Esophagus squamous epithelium (tissue), 5 donors: ENCODE measurements around the gene NRP2. TPM values are rescaled to one million over a fixed set of nuclear protein-coding genes. Genes with fewer than 3 reads are reported as not detected.

ENCODE experiments used
- DNase-seq: peaks from one replicate; lab custom pipeline; 2025; lab: John Stamatoyannopoulos, UW
- H3K27ac ChIP-seq, 4 donors: fragments of 200-600 bp; sonication (generic); one replicate each; pipeline ENCODE4 v1.5.1; 2016 to 2019; ENCODE audit warnings: mild to moderate bottlenecking in 1 of 4
- H3K27me3 ChIP-seq, 4 donors: fragments of 200-600 bp; sonication (generic); 1 replicate in 3 of 4; 2 replicates in 1 of 4; pipeline versions ENCODE4 v1.5.1 to v1.6.0; 2017 to 2021; ENCODE audit warnings: antibody characterized with exemption in 1 of 4
- H3K36me3 ChIP-seq, 3 donors: fragments of 200-600 bp; sonication (generic); one replicate each; pipeline ENCODE4 v1.5.1; 2016 to 2019
- H3K4me1 ChIP-seq, 3 donors: fragments of 200-600 bp; sonication (generic); one replicate each; pipeline ENCODE4 v1.5.1; 2017 to 2019
- H3K4me3 ChIP-seq, 4 donors: fragments of 200-600 bp; sonication (generic); 1 replicate in 3 of 4; 2 replicates in 1 of 4; pipeline ENCODE4 v1.5.1; 2016 to 2019; ENCODE audit warnings: mild to moderate bottlenecking in 2 of 4, moderate library complexity in 1 of 4
- H3K9me3 ChIP-seq, 3 donors: fragments of 200-600 bp; sonication (generic); one replicate each; pipeline ENCODE4 v1.5.1; 2016 to 2019
- POLR2A ChIP-seq, 4 donors: fragments of 450-650 bp; IDR thresholded peaks; one replicate each; pipeline ENCODE4 v1.6.1; 2017; ENCODE audit warnings: antibody characterized with exemption in 4 of 4, mild to moderate bottlenecking in 4 of 4, moderate library complexity in 3 of 4
- WGBS, 2 donors: methylation state at CpG; one replicate each; pipeline ENCODE4 v1.1.5; 2018; 5-methylcytosine and 5-hydroxymethylcytosine counted together
- intact Hi-C: fragments of 100-400 bp; cut with DNase I; formaldehyde crosslinking; loops from one replicate; pipeline ENCODE4 v1.15.0; 2022
- total RNA-seq, 4 donors: library from RNA; depleted of rRNA; stranded (reverse); fragments of >200 nt; gene quantifications; one replicate each; pipeline ENCODE4 v1.1.0, GENCODE V29; 2016
- TF ChIP-seq, protein P1 (sequence below), 6 experiments: fragments of 450-650 bp in 4 of 6; fragments of 200-600 bp in 2 of 6; sonication (generic) in 2 of 6; IDR thresholded peaks; one replicate each; pipeline ENCODE4 v1.5.1; 2016 to 2019; ENCODE audit warnings: antibody characterized with exemption in 6 of 6, mild to moderate bottlenecking in 4 of 6, moderate library complexity in 4 of 6
- donor health status: DM: yes; HTN: yes; CAD: no.

NRP2 gene
- total RNA-seq, 4 donors from 2014 or later = 7.1 to 58.6 (median 21.4) TPM

DNA sequence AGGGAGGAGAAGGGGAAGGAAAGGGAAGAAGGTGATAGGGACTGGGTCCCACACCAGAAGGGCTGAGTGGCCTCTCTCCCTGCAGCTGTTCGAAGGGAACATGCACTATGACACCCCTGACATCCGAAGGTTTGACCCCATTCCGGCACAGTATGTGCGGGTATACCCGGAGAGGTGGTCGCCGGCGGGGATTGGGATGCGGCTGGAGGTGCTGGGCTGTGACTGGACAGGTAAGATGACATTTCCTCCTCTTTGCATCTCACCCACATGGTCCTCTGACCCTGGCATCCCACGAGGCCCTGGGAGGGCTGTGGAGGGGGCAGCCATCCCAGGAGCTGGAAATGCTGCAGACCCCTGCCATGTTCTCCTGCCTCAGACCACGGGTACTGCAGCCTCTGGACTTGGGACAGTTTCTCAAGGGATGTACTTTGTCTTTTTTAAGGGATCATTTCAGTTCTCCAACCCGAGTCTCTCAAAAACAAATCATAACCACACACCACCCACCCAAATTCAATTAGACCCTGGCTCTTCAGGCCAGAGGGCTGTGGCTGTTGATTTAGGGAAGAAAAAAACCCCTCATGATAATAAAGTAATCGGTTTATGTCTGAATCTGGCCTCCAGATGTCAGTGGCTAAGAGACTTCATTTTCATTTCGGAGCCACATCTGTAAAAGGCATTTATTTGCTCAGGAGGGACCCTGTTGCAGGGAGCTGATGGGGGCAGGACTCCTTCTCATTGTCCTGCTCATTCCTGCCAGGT is 63.5 kb downstream of the NRP2 start:
- no peak for DNase-seq
- Histone ChIP-seq H3K4me1 (peaks cover 20 to 55% (median 25%) of the 10 kb centered on the region in 3 donors), H3K9me3 (no peaks in the 10 kb centered on the region), H3K4me3 (no peak overlapping the region), H3K36me3 (peaks cover 0 to 63% (median 24%) of the 10 kb centered on the region in 3 donors), H3K27ac (peak overlapping the region; percentile 77 to 87 (median 86)), H3K27me3 (no peaks in the 10 kb centered on the region)
- 75 to 77% methylated on average over 14 of the region's 14 CpGs for WGBS, 2 donors
- intact Hi-C loops = loop anchor here (10.0 kb wide), 1 partner anchor 61 kb away; the partner anchor contains the start of gene NRP2
- TF ChIP-seq, protein P1, sequence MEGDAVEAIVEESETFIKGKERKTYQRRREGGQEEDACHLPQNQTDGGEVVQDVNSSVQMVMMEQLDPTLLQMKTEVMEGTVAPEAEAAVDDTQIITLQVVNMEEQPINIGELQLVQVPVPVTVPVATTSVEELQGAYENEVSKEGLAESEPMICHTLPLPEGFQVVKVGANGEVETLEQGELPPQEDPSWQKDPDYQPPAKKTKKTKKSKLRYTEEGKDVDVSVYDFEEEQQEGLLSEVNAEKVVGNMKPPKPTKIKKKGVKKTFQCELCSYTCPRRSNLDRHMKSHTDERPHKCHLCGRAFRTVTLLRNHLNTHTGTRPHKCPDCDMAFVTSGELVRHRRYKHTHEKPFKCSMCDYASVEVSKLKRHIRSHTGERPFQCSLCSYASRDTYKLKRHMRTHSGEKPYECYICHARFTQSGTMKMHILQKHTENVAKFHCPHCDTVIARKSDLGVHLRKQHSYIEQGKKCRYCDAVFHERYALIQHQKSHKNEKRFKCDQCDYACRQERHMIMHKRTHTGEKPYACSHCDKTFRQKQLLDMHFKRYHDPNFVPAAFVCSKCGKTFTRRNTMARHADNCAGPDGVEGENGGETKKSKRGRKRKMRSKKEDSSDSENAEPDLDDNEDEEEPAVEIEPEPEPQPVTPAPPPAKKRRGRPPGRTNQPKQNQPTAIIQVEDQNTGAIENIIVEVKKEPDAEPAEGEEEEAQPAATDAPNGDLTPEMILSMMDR (IDR thresholded peaks at IDR 0.05) = no peak
- no peak for TF ChIP-seq POLR2A (IDR thresholded peaks at IDR 0.05)

DNA sequence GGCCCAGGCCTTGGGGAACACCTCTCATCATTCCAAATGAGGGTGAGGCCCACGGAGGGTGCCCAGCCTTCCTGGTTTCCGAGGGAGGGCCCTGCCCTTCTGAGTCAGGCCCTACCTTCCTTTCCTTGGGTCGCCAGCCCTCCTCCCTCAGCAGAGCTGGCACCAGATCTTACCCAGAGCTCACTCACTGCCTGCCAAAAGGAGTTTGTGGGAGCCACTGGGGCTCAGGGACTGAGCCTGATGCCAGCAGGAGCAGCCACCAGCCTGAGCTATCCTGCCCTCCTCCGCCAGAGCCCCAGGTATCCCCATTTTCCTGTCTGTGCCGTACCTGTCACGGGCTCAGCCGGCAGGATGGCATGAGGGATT is 64.1 kb downstream of the NRP2 start:
- Histone ChIP-seq H3K4me3 (peak overlapping the region in 1 of 4 donors; percentile 13), H3K4me1 (peaks cover 20 to 59% (median 27%) of the 10 kb centered on the region in 3 donors), H3K27me3 (no peaks in the 10 kb centered on the region), H3K36me3 (peaks cover 0 to 57% (median 21%) of the 10 kb centered on the region in 3 donors), H3K9me3 (no peaks in the 10 kb centered on the region), H3K27ac (peak overlapping the region; percentile 77 to 87 (median 86))
- intact Hi-C loops = loop anchor here (10.0 kb wide), 1 partner anchor 62 kb away; the partner anchor contains the start of gene NRP2
- DNase-seq = no peak
- TF ChIP-seq, protein P1 (IDR thresholded peaks at IDR 0.05) = no peak
- peak in 1 of 4 donors; percentile 45 for TF ChIP-seq POLR2A (IDR thresholded peaks at IDR 0.05)
- 0 to 30% methylated on average over 3 to 6 of the region's 7 CpGs for WGBS, 2 donors

DNA sequence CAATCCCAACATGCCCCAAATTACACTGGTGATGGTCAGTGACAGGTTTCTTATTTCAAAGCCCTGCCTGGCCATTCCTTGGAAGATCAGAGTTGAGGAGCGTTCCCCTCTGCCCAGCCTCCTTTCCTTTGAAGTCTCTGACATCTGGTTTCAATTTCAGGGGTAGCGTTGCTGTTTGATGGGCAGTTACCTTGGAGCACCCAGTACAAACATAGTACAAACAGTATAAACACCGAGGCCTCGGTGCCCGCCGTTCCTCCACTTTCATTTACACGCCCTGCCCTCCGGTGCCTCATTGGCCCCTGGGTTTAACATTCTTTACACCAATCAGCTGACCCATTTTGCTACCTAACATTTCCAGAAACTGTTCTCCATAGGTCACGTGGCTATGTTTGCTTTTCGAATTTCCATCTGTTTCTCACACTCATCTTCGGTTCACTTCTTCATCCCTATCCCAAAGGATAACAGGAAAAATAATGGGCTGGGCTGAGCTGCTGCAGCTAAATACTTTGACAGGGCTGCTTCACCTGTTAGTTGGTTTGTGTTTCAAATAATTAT is 65.6 kb downstream of the NRP2 start:
- 28 to 32% methylated on average over 11 of the region's 11 CpGs for WGBS, 2 donors

DNA sequence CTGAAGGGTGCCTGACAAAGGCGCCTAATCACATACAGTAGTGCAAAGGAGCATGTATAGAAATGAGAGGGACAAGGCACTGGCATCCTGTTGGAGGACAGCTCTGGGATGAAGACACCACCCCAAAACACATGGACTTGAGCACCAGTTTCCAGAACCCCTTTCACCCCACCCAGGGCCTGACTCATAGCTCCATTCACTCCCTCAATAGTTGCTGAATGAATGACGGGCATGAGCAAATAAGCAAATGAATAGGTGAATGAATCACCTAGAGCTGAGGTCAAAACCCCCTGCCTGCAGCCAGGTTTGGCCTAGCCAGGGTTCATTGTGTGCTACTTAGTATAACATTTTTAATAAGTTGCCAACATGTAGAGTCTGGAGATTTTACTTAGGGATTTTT is 66.3 kb downstream of the NRP2 start:
- no peak overlapping the region for H3K4me3 ChIP-seq
- no peaks in the 10 kb centered on the region for H3K27me3 ChIP-seq
- peaks cover 20 to 78% (median 39%) of the 10 kb centered on the region in 3 donors for H3K4me1 ChIP-seq
- TF ChIP-seq POLR2A (IDR thresholded peaks at IDR 0.05) = no peak
- TF ChIP-seq, protein P1 (IDR thresholded peaks at IDR 0.05) = no peak
- intact Hi-C loops = loop anchor here (10.0 kb wide), 1 partner anchor 64 kb away; the partner anchor contains the start of gene NRP2
- no peak for DNase-seq
- 24 to 59% methylated on average over 2 of the region's 2 CpGs for WGBS, 2 donors
- H3K9me3 ChIP-seq = no peaks in the 10 kb centered on the region
- peaks cover 0 to 46% (median 8%) of the 10 kb centered on the region in 3 donors for H3K36me3 ChIP-seq
- peak overlapping the region; percentile 79 to 87 (median 86) for H3K27ac ChIP-seq

More for the DNA sequence above, 65.6 kb downstream of the NRP2 start:
- Histone ChIP-seq H3K27ac (peak overlapping the region; percentile 79 to 87 (median 86)), H3K27me3 (no peaks in the 10 kb centered on the region), H3K36me3 (peaks cover 0 to 47% (median 14%) of the 10 kb centered on the region in 3 donors), H3K4me1 (peaks cover 20 to 73% (median 39%) of the 10 kb centered on the region in 3 donors), H3K9me3 (no peaks in the 10 kb centered on the region), H3K4me3 (no peak overlapping the region)
- DNase-seq = no peak
- intact Hi-C loops = loop anchor here (10.0 kb wide), 1 partner anchor 63 kb away; the partner anchor contains the start of gene NRP2
- no peak for TF ChIP-seq POLR2A (IDR thresholded peaks at IDR 0.05)
- TF ChIP-seq, protein P1 (IDR thresholded peaks at IDR 0.05) = no peak
